ENCODE data around the gene CR2. TPM values are rescaled to one million over a fixed set of nuclear protein-coding genes. Genes with fewer than 3 reads are reported as not detected.

Gene CR2
- total and polyA plus RNA-seq, 2 of the 4 experiments (the other 2 are of a cell fraction), result not detected

DNA sequence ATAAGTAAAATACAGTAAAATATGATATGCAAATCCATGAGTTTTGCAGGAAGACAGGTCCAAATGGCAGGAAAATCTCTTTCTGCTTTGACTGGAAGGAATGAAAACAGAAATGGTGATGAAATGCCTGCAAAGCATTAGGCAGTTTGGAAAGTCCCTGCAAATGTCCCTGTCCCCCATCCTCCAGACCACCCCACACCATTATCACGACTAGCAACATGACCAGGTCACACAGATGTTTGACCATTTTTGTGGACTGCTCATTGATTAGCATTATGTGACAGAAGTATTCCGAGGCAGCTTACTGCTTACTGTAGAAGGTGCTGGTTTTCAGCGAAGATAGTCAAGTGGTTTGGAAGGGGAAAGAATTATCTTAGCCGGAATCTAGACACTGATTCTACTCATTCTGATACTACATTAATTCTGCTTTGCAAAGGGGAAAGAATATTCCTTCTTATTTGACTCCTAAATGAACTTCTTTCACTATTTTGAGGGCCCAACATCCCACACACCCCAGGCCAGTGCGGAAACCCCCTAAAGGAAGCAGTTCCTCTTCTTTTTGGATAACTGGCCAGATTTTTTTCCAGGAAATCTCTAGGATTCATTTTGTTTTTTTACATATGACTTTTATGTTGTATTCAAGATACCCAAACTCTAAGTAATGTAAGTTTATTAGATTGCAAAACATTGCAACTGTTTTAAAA, 9.5 kb upstream of the CR2 start:
- Histone ChIP-seq H3K23ac (ENCODE audit: low read depth, low read length) (no peak overlapping the region), H2BK120ac (ENCODE audit: low read depth, low read length) (no peak overlapping the region), H2AFZ (replicated peaks; ENCODE audit: low read length, poor library complexity) (no peak overlapping the region), H2AK9ac (replicated peaks; ENCODE audit: low read depth, low read length, poor library complexity) (no peak overlapping the region), H3K18ac (ENCODE audit: low read depth, low read length) (no peak overlapping the region), H3K4me3 (ENCODE audit: insufficient read depth, low read depth, low read length) (no peak overlapping the region), H4K8ac (ENCODE audit: low read depth in 2 of 2, low read length in 2 of 2) (no peak overlapping the region), H4K20me1 (ENCODE audit: insufficient read depth, low read length) (no peaks in the 10 kb centered on the region), H3K14ac (replicated peaks; ENCODE audit: low read depth, low read length) (no peak overlapping the region), H3K9ac (ENCODE audit: low read depth, low read length) (no peak overlapping the region), H3K9me1 (ENCODE audit: insufficient read depth, low read length) (no peaks in the 10 kb centered on the region), H4K91ac (ENCODE audit: insufficient read depth, low read depth, low read length) (no peak overlapping the region), H3K27ac (ENCODE audit: insufficient read depth, low read length) (no peak overlapping the region), H3K4me1 (ENCODE audit: control insufficient read depth, insufficient read depth, low read length) (no peaks in the 10 kb centered on the region), H3K27me3 (ENCODE audit: control insufficient read depth, insufficient read depth, low read length) (no peaks in the 10 kb centered on the region; the same call in 1 of the 2 replicates), H2BK15ac (ENCODE audit: low read depth, low read length) (no peak overlapping the region), H3K9me3 (ENCODE audit: control insufficient read depth, insufficient read depth, low read length) (no peaks in the 10 kb centered on the region), H3K4ac (ENCODE audit: low read depth, low read length) (no peak overlapping the region), H3K4me2 (ENCODE audit: low read depth, low read length) (no peak overlapping the region), H2BK20ac (ENCODE audit: low read depth, low read length) (no peak overlapping the region), H3K79me1 (ENCODE audit: low read depth in 1 of 2, low read length in 2 of 2) (no peaks in the 10 kb centered on the region), H3K56ac (ENCODE audit: extremely low read depth, insufficient read depth, low read length) (no peak overlapping the region), H4K5ac (ENCODE audit: low read depth, low read length) (no peak overlapping the region), H2BK5ac (ENCODE audit: low read depth, low read length, poor library complexity, severe bottlenecking) (no peak overlapping the region), H3K36me3 (ENCODE audit: control insufficient read depth, insufficient read depth, low read length) (no peaks in the 10 kb centered on the region), H2AK5ac (ENCODE audit: low read depth, low read length) (no peak overlapping the region)
- ChIA-PET CTCF (no interaction called here), POLR2A (ENCODE audit: unreplicated experiment) (no interaction called here)
- dilution Hi-C loops (cut with HindIII; ENCODE audit: low sequenced_read_pairs, unreplicated experiment), result no loop called here
- TF ChIP-seq RAD21 (IDR thresholded peaks at IDR 0.05; ENCODE audit: low read length), result no peak
- TF ChIP-seq FOS (IDR thresholded peaks at IDR 0.05; ENCODE audit: low read depth, low read length), result no peak
- TF ChIP-seq BHLHE40 (IDR thresholded peaks at IDR 0.05; ENCODE audit: low read depth, low read length), result no peak
- no peak for TF ChIP-seq ELK1 (IDR thresholded peaks at IDR 0.05; ENCODE audit: borderline replicate concordance, low read depth, low read length)
- no peak for TF ChIP-seq RCOR1 (IDR thresholded peaks at IDR 0.05; ENCODE audit: insufficient replicate concordance, low read length)
- no peak for TF ChIP-seq SMC3 (IDR thresholded peaks at IDR 0.05; ENCODE audit: low read depth, low read length)
- no peak for TF ChIP-seq RFX5 (IDR thresholded peaks at IDR 0.05; ENCODE audit: low read depth, low read length)
- TF ChIP-seq, protein P1, sequence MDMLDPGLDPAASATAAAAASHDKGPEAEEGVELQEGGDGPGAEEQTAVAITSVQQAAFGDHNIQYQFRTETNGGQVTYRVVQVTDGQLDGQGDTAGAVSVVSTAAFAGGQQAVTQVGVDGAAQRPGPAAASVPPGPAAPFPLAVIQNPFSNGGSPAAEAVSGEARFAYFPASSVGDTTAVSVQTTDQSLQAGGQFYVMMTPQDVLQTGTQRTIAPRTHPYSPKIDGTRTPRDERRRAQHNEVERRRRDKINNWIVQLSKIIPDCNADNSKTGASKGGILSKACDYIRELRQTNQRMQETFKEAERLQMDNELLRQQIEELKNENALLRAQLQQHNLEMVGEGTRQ (IDR thresholded peaks at IDR 0.05; ENCODE audit: low read depth, low read length), result no peak
- intact Hi-C loops (cut with micrococcal nuclease), result no loop called here
- ATAC-seq (ENCODE audit: low read depth) (no peak), DNase-seq (no peak)
- in situ Hi-C loops (cut with MboI; ENCODE audit: low sequenced_read_pairs), result no loop called here
- no CpG with 5 or more reads among the region's 5 CpGs for WGBS, 2 experiments (ENCODE audit: extremely low coverage in 2 of 2, insufficient read length in 1 of 2)
- BruUV-seq (replicated peaks), result no TSS peak

Measured in IMR-90 (cell line).